Memory B cell (primary cell): ENCODE results near the gene AFAP1L1.
A peak's percentile ranks its signal among the peaks of the same experiment; 100 is the strongest.

ENCODE experiments used
- ATAC-seq: fragments of 150-1000 bp; cut with Tn5 transposase; 2 replicates; pipeline ENCODE4 v1.10.0; 2021; ENCODE audit warnings: low read depth, mild to moderate bottlenecking, moderate library complexity
- DNase-seq, 2 donors: peaks; one replicate each; pipeline ENCODE4 v3.0.0; 2022; ENCODE audit warnings: low spot score in 2 of 2
- H3K27ac Mint-ChIP-seq: one replicate; pipeline ENCODE4 v1.8.0; 2022; ENCODE audit warnings: mild to moderate bottlenecking, moderate library complexity, mixed read lengths
- H3K27me3 Mint-ChIP-seq: one replicate; pipeline ENCODE4 v1.8.0; 2022; ENCODE audit warnings: mixed read lengths
- H3K36me3 Mint-ChIP-seq: one replicate; pipeline ENCODE4 v1.8.0; 2022; ENCODE audit warnings: mild to moderate bottlenecking, mixed read lengths
- H3K4me1 Mint-ChIP-seq: one replicate; pipeline ENCODE4 v1.8.0; 2022; ENCODE audit warnings: mixed read lengths
- H3K4me3 Mint-ChIP-seq: one replicate; pipeline ENCODE4 v1.8.0; 2022; ENCODE audit warnings: mild to moderate bottlenecking, moderate library complexity, mixed read lengths
- H3K9me3 Mint-ChIP-seq: one replicate; pipeline ENCODE4 v1.8.0; 2022; ENCODE audit warnings: mixed read lengths

Gene AFAP1L1

GRCh38 chr5:149365418-149365817 is 93.8 kb downstream of the AFAP1L1 start:
- Mint-ChIP-seq H3K4me1 (peaks cover 4% of the 10 kb centered on the region), H3K36me3 (no peaks in the 10 kb centered on the region), H3K4me3 (no peak overlapping the region), H3K27ac (no peak overlapping the region), H3K27me3 (no peaks in the 10 kb centered on the region), H3K9me3 (no peaks in the 10 kb centered on the region)
- DNase-seq (no peak), ATAC-seq (no peak)

GRCh38 chr5:149366169-149366729 is 94.6 kb downstream of the AFAP1L1 start:
- Mint-ChIP-seq H3K4me1 (peaks cover 4% of the 10 kb centered on the region), H3K27ac (no peak overlapping the region), H3K27me3 (no peaks in the 10 kb centered on the region), H3K36me3 (no peaks in the 10 kb centered on the region), H3K4me3 (no peak overlapping the region), H3K9me3 (no peaks in the 10 kb centered on the region)
- ATAC-seq (no peak), DNase-seq (no peak)

GRCh38 chr5:149367249-149367971 is 95.8 kb downstream of the AFAP1L1 start:
- Mint-ChIP-seq H3K9me3 (no peaks in the 10 kb centered on the region), H3K36me3 (no peaks in the 10 kb centered on the region), H3K4me1 (peaks cover 4% of the 10 kb centered on the region), H3K4me3 (no peak overlapping the region), H3K27me3 (no peaks in the 10 kb centered on the region), H3K27ac (no peak overlapping the region)
- DNase-seq (peak; percentile 50 to 56), ATAC-seq (peak; percentile 83)

DNA sequence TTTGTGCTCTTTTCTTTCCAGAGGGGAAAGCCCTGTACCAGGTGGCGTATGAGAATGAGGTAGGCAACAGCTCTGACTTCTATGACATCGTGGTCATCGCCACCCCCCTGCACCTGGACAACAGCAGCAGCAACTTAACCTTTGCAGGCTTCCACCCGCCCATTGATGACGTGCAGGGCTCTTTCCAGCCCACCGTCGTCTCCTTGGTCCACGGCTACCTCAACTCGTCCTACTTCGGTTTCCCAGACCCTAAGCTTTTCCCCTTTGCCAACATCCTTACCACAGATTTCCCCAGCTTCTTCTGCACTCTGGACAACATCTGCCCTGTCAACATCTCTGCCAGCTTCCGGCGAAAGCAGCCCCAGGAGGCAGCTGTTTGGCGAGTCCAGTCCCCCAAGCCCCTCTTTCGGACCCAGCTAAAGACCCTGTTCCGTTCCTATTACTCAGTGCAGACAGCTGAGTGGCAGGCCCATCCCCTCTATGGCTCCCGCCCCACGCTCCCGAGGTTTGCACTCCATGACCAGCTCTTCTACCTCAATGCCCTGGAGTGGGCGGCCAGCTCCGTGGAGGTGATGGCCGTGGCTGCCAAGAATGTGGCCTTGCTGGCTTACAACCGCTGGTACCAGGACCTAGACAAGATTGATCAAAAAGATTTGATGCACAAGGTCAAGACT is 96.5 kb downstream of the AFAP1L1 start:
- Mint-ChIP-seq H3K4me1 (peaks cover 4% of the 10 kb centered on the region), H3K27me3 (no peaks in the 10 kb centered on the region), H3K4me3 (no peak overlapping the region), H3K36me3 (no peaks in the 10 kb centered on the region), H3K9me3 (no peaks in the 10 kb centered on the region), H3K27ac (no peak overlapping the region)
- DNase-seq (no peak), ATAC-seq (no peak)

- H3K4me1 Mint-ChIP-seq, result peaks cover 4% of the 10 kb centered on the region
- no peaks in the 10 kb centered on the region for H3K27me3 Mint-ChIP-seq
- DNase-seq (no peak), ATAC-seq (no peak)
- H3K36me3 Mint-ChIP-seq, result no peaks in the 10 kb centered on the region
- H3K27ac Mint-ChIP-seq, result peak overlapping the region; percentile 61
- no peaks in the 10 kb centered on the region for H3K9me3 Mint-ChIP-seq
- H3K4me3 Mint-ChIP-seq, result no peak overlapping the region
Measured at GRCh38 chr5:149370878-149371277, 99.2 kb downstream of the AFAP1L1 start.

DNA sequence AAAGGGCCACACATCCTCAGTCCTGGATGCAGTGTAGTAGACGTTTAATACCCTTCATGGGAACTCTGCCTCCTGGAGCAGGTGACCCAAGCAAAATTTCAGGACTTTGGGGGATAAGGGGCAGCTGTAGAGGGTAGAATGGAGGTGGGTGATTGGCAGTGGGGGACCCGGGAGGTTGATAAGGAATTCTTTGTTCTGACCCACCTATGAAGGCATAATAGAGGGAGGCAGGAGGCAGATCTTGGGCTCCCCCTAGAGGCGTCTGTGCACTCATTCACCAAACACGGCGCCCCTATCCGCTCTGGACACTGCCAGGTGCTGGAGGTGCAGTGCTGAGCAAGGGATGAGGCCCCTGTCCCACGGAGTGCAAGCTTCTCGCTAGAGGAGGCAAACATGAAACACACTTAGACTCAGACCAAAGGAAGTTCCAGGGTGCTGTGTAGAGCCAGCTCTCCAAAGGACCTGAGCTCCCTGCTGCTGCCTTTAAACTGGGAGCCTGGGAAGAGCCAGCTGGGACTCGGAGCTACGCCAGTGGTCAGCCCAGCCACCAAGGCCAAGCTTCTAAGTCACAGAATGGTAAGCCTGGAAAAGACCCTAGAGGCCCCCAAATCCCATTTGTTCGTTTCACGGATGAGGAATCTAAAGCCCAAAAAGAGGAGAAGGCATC is 99.8 kb downstream of the AFAP1L1 start:
- H3K9me3 Mint-ChIP-seq, result no peaks in the 10 kb centered on the region
- peak; percentile 85 for ATAC-seq
- peaks cover 4% of the 10 kb centered on the region for H3K4me1 Mint-ChIP-seq
- H3K27ac Mint-ChIP-seq, result peak overlapping the region; percentile 61
- DNase-seq, result peak; percentile 53 to 62
- H3K4me3 Mint-ChIP-seq, result no peak overlapping the region
- no peaks in the 10 kb centered on the region for H3K27me3 Mint-ChIP-seq
- H3K36me3 Mint-ChIP-seq, result no peaks in the 10 kb centered on the region

DNA sequence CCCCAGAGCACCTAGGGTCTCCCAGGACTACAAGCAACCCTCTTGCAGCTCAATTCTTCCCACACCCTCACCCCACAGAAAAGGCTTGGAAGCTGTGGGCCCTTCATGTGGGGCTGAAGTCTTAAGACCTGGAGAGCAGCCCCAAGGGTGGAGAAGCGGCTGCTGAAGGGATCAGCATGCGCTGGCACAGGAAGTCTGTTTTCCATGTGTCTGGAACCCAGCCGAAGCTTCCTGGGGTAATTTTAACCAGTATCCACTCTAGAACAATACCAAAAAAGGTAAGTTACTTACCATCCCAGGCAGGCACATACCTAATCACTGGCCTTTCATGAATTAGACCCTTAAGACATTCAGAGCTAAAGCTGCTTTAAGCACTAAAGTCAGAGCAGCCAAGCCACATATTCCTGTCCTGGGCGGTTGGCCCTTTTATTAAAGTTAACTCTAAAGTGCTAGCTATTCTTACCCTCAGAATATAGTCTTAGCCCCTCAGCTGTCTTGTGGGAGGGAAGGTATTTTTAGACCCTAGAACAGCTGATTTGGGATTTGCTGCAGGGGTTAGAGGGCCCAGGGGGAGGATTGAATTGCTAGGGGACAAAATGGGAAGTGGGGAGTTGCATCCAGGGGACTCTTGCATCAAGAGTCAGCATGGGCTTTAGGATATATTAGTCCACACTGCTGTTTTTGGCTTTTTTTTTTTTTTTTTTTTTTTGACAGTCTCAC is 100.6 kb downstream of the AFAP1L1 start:
- Mint-ChIP-seq H3K4me3 (no peak overlapping the region), H3K36me3 (peaks cover 2% of the 10 kb centered on the region), H3K27ac (no peak overlapping the region), H3K27me3 (no peaks in the 10 kb centered on the region), H3K9me3 (no peaks in the 10 kb centered on the region), H3K4me1 (peaks cover 4% of the 10 kb centered on the region)
- ATAC-seq (no peak), DNase-seq (no peak)

GRCh38 chr5:149372932-149373331 is 101.3 kb downstream of the AFAP1L1 start:
- DNase-seq (no peak), ATAC-seq (no peak)
- peaks cover 4% of the 10 kb centered on the region for H3K4me1 Mint-ChIP-seq
- H3K4me3 Mint-ChIP-seq, result no peak overlapping the region
- peaks cover 2% of the 10 kb centered on the region for H3K36me3 Mint-ChIP-seq
- no peaks in the 10 kb centered on the region for H3K27me3 Mint-ChIP-seq
- H3K27ac Mint-ChIP-seq, result no peak overlapping the region
- H3K9me3 Mint-ChIP-seq, result no peaks in the 10 kb centered on the region

DNA sequence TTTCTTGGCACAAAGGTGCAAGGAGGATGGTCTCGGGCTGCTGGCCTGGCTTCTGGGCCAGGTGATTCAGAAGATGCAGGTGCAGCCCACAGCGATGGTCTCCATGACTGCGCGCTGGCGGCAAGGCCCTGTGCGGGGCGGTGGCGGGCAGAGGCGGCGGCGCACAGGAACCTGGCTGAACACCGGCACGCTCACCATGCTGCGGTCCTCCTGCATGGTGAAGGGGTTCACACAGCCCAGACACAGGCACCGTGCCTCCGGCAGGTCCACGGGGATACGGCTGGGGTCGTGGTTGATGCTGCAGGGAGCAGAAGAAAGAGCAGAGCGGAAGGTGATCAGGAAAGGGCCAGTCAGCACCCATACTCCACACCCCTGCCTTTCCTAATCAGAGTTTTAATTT is 102.6 kb downstream of the AFAP1L1 start:
- Mint-ChIP-seq H3K36me3 (peaks cover 2% of the 10 kb centered on the region), H3K27ac (no peak overlapping the region), H3K4me1 (peaks cover under 1% of the 10 kb centered on the region), H3K4me3 (no peak overlapping the region), H3K27me3 (no peaks in the 10 kb centered on the region), H3K9me3 (no peaks in the 10 kb centered on the region)
- ATAC-seq (no peak), DNase-seq (no peak)

- Mint-ChIP-seq H3K36me3 (peaks cover 2% of the 10 kb centered on the region), H3K27ac (no peak overlapping the region), H3K4me1 (no peaks in the 10 kb centered on the region), H3K4me3 (no peak overlapping the region), H3K27me3 (no peaks in the 10 kb centered on the region), H3K9me3 (no peaks in the 10 kb centered on the region)
- ATAC-seq (no peak), DNase-seq (no peak)
Measured at GRCh38 chr5:149374801-149375200, 103.1 kb downstream of the AFAP1L1 start.

GRCh38 chr5:149375434-149375833 is 103.8 kb downstream of the AFAP1L1 start:
- no peak overlapping the region for H3K27ac Mint-ChIP-seq
- ATAC-seq (no peak), DNase-seq (no peak)
- peaks cover 2% of the 10 kb centered on the region for H3K36me3 Mint-ChIP-seq
- no peaks in the 10 kb centered on the region for H3K4me1 Mint-ChIP-seq
- no peaks in the 10 kb centered on the region for H3K9me3 Mint-ChIP-seq
- H3K27me3 Mint-ChIP-seq, result no peaks in the 10 kb centered on the region
- H3K4me3 Mint-ChIP-seq, result no peak overlapping the region

DNA sequence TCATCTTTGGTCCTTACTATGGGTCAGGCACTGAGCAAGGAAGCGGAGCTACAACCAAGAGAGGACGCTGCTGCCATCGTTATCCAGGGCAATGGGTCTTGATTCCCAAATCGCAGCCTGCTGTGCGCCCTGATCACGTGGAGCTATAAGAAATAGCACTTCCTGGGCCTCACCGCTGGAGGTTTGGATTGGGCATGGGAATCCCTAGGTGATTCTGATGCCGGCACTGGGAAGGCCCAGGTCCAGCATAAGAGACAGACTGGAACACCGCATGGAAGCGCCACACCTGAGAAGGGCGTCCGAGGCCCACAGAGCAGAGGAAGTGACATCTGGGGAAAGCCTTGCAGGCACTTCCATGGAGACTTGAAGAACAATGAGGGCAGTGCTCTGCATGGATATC is 104.4 kb downstream of the AFAP1L1 start:
- H3K4me1 Mint-ChIP-seq, result no peaks in the 10 kb centered on the region
- no peak for DNase-seq
- no peak for ATAC-seq
- H3K36me3 Mint-ChIP-seq, result peaks cover 2% of the 10 kb centered on the region
- no peak overlapping the region for H3K27ac Mint-ChIP-seq
- no peaks in the 10 kb centered on the region for H3K27me3 Mint-ChIP-seq
- H3K4me3 Mint-ChIP-seq, result no peak overlapping the region
- H3K9me3 Mint-ChIP-seq, result no peaks in the 10 kb centered on the region

- Mint-ChIP-seq H3K36me3 (peaks cover 2% of the 10 kb centered on the region), H3K4me1 (peaks cover 3% of the 10 kb centered on the region), H3K27me3 (no peaks in the 10 kb centered on the region), H3K9me3 (no peaks in the 10 kb centered on the region), H3K27ac (no peak overlapping the region), H3K4me3 (no peak overlapping the region)
- DNase-seq, result no peak
- ATAC-seq, result no peak
Measured at GRCh38 chr5:149376711-149377447, 105.2 kb downstream of the AFAP1L1 start.
